Measurements from ENCODE around the gene RAB43.

RAB43 gene

DNA sequence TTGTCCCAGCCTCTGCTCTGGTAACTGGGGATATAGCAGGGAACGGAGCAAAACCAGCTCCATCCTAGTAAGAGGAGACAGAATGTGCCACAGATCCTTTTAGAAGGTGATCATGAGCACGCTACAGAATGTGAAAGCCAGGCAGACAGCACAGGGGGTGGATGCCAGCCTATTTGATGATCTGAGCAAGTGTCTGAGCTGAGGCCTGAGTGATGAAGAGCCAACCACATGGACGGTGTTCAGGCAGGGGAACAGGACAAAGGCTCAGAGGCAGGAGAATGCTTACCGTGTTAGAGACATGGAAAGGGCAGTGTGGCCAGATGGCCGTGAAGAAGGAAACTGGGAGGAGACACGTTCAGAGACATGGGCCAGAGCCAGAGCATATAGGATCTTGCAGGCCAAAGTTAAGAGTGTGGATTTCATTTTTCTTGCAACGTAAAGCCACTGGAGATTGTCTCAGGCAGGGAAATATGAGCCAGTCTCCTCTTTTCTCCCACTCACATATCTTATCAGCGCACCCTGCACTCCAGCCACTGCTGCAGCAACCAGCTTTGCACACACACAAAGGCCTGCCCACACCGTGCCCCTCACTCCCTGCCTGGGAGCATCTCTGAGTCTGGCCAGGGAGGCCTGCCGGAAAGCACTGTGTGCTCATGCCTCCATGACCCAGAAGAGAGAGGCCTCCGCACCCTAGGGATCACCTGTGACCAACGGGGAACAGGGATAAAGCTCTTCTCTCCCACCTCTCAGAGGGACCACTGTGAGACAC is 20.1 kb downstream of the RAB43 start:
- TF ChIP-seq ARNTL (CRISPR knock-in tag; IDR thresholded peaks at IDR 0.05; ENCODE audit: borderline replicate concordance, low read depth) = no peak
- TF ChIP-seq, protein P1, sequence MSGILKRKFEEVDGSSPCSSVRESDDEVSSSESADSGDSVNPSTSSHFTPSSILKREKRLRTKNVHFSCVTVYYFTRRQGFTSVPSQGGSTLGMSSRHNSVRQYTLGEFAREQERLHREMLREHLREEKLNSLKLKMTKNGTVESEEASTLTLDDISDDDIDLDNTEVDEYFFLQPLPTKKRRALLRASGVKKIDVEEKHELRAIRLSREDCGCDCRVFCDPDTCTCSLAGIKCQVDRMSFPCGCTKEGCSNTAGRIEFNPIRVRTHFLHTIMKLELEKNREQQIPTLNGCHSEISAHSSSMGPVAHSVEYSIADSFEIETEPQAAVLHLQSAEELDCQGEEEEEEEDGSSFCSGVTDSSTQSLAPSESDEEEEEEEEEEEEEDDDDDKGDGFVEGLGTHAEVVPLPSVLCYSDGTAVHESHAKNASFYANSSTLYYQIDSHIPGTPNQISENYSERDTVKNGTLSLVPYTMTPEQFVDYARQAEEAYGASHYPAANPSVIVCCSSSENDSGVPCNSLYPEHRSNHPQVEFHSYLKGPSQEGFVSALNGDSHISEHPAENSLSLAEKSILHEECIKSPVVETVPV (CRISPR knock-in tag; IDR thresholded peaks at IDR 0.05) = no peak
- no peak for TF ChIP-seq ZFP3 (CRISPR knock-in tag; IDR thresholded peaks at IDR 0.05)
- no peak for TF ChIP-seq PPARA (CRISPR knock-in tag; IDR thresholded peaks at IDR 0.05; ENCODE audit: borderline replicate concordance)
- TF ChIP-seq GLIS3 (CRISPR knock-in tag; IDR thresholded peaks at IDR 0.05) = no peak
- TF ChIP-seq ZNF70 (CRISPR knock-in tag; IDR thresholded peaks at IDR 0.05) = no peak
- TF ChIP-seq ZNF565 (CRISPR knock-in tag; conservative IDR thresholded peaks at IDR 0.05; ENCODE audit: low read depth) = no peak
- no peak for TF ChIP-seq ZFP30 (CRISPR knock-in tag; IDR thresholded peaks at IDR 0.05)
- no peak for ATAC-seq

DNA sequence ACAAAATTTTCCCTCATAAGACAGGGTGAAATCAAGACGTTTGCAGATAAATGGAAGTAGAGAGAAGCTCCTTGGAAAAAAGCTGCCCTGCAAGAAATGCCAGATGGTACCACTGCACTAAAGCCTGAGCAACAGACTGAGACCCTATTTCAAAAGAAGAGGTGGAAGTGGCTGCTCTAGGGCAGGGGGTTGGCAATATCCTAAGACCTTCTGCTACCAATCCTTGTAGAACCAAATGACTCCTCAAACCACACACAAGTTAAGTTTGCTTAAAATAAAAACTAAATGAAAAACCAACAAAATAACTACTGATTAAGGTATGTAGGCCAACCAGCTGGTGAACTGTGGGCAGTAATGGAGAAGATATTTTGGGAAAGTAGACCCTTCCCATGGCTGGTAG is 21.3 kb downstream of the RAB43 start:
- no peak for ATAC-seq
- no peak for TF ChIP-seq ESRRG (CRISPR knock-in tag; IDR thresholded peaks at IDR 0.05)
- no peak for TF ChIP-seq ZFP3 (CRISPR knock-in tag; IDR thresholded peaks at IDR 0.05)
- no peak for TF ChIP-seq GLIS3 (CRISPR knock-in tag; IDR thresholded peaks at IDR 0.05)
- TF ChIP-seq, protein P2, sequence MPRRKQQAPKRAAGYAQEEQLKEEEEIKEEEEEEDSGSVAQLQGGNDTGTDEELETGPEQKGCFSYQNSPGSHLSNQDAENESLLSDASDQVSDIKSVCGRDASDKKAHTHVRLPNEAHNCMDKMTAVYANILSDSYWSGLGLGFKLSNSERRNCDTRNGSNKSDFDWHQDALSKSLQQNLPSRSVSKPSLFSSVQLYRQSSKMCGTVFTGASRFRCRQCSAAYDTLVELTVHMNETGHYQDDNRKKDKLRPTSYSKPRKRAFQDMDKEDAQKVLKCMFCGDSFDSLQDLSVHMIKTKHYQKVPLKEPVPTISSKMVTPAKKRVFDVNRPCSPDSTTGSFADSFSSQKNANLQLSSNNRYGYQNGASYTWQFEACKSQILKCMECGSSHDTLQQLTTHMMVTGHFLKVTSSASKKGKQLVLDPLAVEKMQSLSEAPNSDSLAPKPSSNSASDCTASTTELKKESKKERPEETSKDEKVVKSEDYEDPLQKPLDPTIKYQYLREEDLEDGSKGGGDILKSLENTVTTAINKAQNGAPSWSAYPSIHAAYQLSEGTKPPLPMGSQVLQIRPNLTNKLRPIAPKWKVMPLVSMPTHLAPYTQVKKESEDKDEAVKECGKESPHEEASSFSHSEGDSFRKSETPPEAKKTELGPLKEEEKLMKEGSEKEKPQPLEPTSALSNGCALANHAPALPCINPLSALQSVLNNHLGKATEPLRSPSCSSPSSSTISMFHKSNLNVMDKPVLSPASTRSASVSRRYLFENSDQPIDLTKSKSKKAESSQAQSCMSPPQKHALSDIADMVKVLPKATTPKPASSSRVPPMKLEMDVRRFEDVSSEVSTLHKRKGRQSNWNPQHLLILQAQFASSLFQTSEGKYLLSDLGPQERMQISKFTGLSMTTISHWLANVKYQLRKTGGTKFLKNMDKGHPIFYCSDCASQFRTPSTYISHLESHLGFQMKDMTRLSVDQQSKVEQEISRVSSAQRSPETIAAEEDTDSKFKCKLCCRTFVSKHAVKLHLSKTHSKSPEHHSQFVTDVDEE (CRISPR knock-in tag; IDR thresholded peaks at IDR 0.05) = no peak
- no peak for TF ChIP-seq BACH2 (CRISPR knock-in tag; IDR thresholded peaks at IDR 0.05; ENCODE audit: borderline replicate concordance)
- TF ChIP-seq OSR1 (CRISPR knock-in tag; IDR thresholded peaks at IDR 0.05) = no peak
- TF ChIP-seq ZC3H10 (CRISPR knock-in tag; IDR thresholded peaks at IDR 0.05) = no peak
- no peak for TF ChIP-seq ARNTL (CRISPR knock-in tag; IDR thresholded peaks at IDR 0.05; ENCODE audit: borderline replicate concordance, low read depth)

DNA sequence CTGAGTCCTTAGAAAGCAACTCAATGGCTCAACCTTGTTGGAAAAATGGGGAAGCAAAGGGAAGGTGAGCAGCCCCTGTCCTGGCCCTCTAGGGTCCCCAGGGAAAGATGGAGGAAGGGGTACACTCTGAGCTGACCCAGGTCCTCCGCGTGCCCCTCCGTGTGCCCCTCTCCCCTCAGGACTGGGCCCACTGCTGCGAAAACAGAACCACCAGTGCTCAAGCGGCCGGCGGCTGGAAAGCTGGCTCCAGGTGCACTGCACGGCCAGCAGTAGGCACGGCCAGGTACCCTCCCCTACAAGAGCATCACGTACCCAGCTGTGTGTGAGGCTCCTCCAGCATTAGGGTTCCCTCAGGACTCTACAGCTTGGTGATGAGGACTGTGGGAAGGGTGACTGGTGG is 26.3 kb downstream of the RAB43 start:
- ATAC-seq = no peak
- TF ChIP-seq CSDC2 (CRISPR knock-in tag; IDR thresholded peaks at IDR 0.05) = no peak
- TF ChIP-seq ZC3H10 (CRISPR knock-in tag; IDR thresholded peaks at IDR 0.05) = no peak
- no peak for TF ChIP-seq RARB (CRISPR knock-in tag; IDR thresholded peaks at IDR 0.05)
- no peak for TF ChIP-seq TCF4 (CRISPR knock-in tag; IDR thresholded peaks at IDR 0.05; ENCODE audit: borderline replicate concordance)
- TF ChIP-seq, protein P3, sequence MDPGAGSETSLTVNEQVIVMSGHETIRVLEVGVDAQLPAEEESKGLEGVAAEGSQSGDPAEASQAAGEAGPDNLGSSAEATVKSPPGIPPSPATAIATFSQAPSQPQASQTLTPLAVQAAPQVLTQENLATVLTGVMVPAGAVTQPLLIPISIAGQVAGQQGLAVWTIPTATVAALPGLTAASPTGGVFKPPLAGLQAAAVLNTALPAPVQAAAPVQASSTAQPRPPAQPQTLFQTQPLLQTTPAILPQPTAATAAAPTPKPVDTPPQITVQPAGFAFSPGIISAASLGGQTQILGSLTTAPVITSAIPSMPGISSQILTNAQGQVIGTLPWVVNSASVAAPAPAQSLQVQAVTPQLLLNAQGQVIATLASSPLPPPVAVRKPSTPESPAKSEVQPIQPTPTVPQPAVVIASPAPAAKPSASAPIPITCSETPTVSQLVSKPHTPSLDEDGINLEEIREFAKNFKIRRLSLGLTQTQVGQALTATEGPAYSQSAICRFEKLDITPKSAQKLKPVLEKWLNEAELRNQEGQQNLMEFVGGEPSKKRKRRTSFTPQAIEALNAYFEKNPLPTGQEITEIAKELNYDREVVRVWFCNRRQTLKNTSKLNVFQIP (CRISPR knock-in tag; IDR thresholded peaks at IDR 0.05; ENCODE audit: borderline replicate concordance, low read depth) = no peak
- no peak for TF ChIP-seq ZNF8 (CRISPR knock-in tag; IDR thresholded peaks at IDR 0.05)
- no peak for TF ChIP-seq BACH2 (CRISPR knock-in tag; IDR thresholded peaks at IDR 0.05; ENCODE audit: borderline replicate concordance)
- TF ChIP-seq OSR1 (CRISPR knock-in tag; IDR thresholded peaks at IDR 0.05) = no peak
- TF ChIP-seq, protein P4, sequence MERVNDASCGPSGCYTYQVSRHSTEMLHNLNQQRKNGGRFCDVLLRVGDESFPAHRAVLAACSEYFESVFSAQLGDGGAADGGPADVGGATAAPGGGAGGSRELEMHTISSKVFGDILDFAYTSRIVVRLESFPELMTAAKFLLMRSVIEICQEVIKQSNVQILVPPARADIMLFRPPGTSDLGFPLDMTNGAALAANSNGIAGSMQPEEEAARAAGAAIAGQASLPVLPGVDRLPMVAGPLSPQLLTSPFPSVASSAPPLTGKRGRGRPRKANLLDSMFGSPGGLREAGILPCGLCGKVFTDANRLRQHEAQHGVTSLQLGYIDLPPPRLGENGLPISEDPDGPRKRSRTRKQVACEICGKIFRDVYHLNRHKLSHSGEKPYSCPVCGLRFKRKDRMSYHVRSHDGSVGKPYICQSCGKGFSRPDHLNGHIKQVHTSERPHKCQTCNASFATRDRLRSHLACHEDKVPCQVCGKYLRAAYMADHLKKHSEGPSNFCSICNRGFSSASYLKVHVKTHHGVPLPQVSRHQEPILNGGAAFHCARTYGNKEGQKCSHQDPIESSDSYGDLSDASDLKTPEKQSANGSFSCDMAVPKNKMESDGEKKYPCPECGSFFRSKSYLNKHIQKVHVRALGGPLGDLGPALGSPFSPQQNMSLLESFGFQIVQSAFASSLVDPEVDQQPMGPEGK (CRISPR knock-in tag; IDR thresholded peaks at IDR 0.05; ENCODE audit: borderline replicate concordance) = no peak
- TF ChIP-seq ZNF70 (CRISPR knock-in tag; IDR thresholded peaks at IDR 0.05) = no peak
- TF ChIP-seq, protein P1 (CRISPR knock-in tag; IDR thresholded peaks at IDR 0.05) = no peak
- no peak for TF ChIP-seq PPARA (CRISPR knock-in tag; IDR thresholded peaks at IDR 0.05; ENCODE audit: borderline replicate concordance)
- TF ChIP-seq, protein P5, sequence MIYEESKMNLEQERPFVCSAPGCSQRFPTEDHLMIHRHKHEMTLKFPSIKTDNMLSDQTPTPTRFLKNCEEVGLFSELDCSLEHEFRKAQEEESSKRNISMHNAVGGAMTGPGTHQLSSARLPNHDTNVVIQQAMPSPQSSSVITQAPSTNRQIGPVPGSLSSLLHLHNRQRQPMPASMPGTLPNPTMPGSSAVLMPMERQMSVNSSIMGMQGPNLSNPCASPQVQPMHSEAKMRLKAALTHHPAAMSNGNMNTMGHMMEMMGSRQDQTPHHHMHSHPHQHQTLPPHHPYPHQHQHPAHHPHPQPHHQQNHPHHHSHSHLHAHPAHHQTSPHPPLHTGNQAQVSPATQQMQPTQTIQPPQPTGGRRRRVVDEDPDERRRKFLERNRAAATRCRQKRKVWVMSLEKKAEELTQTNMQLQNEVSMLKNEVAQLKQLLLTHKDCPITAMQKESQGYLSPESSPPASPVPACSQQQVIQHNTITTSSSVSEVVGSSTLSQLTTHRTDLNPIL (CRISPR knock-in tag; IDR thresholded peaks at IDR 0.05; ENCODE audit: low read depth) = no peak
- no peak for TF ChIP-seq ISL1 (CRISPR knock-in tag; IDR thresholded peaks at IDR 0.05)

DNA sequence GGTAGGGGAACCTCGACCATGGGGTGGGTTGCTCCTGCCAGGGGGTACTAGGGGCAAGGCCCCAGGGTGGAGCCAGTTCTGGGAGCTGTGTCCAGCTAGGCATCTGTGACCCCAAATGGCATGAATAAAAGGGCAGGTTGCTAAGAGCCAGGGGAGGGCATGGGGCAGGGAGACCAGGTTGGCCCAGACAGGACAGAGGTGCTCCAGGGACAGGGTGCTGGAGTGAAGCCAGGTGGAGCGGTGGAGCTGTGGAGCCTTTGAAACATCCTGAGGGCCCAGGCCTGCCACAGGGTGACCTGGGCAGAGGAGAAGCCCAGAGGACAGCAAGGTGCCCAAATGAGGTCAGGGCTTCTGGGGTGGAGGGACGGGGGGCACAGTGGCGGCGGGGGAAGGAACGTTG is 33.3 kb downstream of the RAB43 start:
- peak; percentile 6 for ATAC-seq

DNA sequence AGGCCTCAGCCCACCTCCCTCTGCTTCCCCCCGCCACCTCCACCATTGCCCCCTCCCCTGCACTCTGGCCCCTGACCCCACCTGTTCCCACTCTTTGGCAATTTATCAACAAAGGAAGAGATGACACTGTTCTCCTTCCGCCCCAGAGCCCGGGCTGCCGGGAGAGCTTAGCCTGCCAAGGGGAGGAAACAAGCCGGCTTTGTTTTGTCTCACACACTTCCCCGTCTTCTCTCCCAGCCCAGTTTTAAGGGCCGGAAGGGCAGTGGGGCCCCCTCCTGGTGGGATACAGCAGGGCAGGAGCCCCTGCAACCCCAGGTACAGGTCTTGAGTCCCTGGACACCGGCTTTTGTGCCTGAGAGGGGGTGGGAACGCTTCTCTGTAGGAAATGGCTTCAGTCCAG is 33.7 kb downstream of the RAB43 start:
- peak; percentile 86 for ATAC-seq

Data from SK-N-SH treated with all-trans-retinoic acid at 6 μM for 48 hours (cell line).